CD4-positive, alpha-beta T cell treated with Interleukin-1 beta for 1 hour (primary cell): ENCODE results near the gene DDX1.
"Not testable (repeated sequence)": the region's sequence is repeated elsewhere in the genome, so short reads cannot be mapped to it uniquely, and the experiment has no call there.

Experiments
- DNase-seq, 2 donors: peaks; one replicate each; pipeline ENCODE4 v3.0.0-alpha.2; 2020 to 2022

Gene DDX1

DNA sequence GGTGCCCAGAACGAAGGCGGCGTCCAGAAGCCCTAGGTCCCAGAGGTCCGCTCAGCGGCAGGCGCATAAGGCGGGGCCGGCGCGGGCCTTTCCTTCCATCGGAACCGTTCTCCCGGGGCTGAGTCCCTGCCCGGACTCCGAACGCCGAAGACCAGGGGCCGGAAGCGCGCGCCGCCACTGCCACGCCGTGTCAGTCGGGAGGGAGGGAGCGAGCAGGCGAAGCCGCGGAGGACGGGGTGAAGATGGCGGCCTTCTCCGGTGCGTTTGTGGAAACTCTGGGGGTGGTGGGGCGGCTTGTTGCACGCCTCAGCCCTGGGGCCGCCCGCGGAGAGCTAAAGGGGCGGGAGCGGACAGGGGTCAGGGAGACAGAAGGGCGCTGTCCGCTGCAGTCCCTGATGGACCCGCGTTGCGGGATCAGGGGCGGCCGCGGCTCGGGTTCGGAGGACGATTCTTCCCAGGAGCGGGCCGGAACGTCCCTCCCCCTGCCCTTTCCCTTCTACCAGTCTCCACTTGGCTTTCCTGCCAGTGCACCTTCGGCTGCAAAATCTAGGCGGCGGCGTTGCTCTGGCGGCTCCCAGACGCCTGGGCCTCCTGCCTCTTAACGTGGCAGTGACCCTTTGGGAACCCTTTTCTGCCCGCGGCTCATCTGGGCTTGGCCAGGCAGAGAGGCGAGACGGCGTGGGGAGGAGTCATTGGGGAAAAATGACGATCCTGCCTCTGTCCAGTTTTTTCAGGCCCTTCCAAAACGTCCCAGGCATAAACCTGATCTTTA is at the start of gene DDX1:
DDX1 (plus strand) TSS at position 177 of the 772 bp plus-strand sequence; CDS start at position 243, 66 bp downstream.
- peak; percentile 82 to 89 for DNase-seq

DNA sequence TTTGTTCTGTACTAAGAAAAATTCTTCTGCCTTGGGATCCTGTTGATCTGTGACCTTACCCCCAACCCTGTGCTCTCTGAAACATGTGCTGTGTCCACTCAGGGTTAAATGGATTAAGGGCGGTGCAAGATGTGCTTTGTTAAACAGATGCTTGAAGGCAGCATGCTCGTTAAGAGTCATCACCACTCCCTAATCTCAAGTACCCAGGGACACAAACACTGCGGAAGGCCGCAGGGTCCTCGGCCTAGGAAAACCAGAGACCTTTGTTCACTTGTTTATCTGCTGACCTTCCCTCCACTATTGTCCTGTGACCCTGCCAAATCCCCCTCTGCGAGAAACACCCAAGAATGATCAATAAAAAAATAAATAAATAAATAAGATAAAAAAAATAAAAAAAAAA is 49.4 kb upstream of the DDX1 start:
- not testable (repeated sequence) for DNase-seq

DNA sequence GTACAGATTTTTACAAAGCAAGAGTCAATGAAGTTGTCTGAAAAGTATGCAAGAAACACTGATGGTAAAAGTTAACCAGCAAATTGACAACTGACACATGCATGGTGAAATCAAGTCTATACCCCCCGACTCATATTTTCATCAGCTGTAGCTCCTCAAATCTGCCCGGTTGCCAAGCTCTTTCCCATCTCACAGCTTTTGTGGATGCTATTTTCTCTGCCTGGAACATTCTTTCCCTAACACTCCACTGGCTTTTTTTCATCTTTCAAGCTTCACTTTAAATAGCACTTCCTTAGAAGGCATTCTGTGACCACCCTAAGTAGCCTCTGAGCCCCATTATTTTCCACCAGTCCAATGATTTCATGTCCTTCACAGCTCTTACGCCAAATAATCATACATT is 48.6 kb upstream of the DDX1 start:
- DNase-seq: no peak

DNA sequence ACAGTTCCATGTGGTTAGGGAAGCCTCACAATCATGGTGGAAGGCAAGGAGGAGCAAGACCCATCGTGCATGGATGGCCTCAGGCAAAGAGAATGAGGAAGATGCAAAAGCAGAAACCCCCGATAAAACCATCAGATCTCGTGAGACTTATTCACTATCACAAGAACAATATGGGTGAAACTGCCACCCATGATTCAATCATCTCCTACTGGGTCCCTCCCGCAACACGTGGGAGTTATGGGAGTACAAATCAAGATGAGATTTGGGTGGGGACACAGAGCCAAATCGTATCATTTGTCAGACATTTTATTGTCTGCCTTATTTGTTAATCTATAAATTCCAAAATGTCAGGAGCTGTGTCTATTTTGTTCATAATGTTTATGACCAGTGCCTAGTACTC is 48.1 kb upstream of the DDX1 start:
- no peak for DNase-seq

DNA sequence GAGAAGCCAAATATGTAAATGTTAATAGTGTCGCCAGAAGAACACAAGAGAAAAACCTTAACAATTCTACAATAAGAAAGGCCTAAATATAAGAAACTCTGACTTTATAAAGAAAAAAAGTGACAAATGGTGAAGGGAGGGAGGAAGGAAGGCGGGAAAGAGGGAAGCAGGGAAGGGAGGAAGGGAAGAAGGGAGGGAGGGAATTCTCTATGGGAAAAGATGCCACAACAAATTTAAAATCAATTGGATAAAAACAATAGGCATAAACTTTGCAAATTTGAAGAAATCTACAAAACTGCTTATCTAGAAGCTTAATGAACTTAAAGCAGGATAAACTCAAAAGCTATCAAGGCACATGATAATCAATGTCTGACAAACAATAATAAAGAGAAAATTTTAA is 47.4 kb upstream of the DDX1 start:
- DNase-seq: no peak

DNA sequence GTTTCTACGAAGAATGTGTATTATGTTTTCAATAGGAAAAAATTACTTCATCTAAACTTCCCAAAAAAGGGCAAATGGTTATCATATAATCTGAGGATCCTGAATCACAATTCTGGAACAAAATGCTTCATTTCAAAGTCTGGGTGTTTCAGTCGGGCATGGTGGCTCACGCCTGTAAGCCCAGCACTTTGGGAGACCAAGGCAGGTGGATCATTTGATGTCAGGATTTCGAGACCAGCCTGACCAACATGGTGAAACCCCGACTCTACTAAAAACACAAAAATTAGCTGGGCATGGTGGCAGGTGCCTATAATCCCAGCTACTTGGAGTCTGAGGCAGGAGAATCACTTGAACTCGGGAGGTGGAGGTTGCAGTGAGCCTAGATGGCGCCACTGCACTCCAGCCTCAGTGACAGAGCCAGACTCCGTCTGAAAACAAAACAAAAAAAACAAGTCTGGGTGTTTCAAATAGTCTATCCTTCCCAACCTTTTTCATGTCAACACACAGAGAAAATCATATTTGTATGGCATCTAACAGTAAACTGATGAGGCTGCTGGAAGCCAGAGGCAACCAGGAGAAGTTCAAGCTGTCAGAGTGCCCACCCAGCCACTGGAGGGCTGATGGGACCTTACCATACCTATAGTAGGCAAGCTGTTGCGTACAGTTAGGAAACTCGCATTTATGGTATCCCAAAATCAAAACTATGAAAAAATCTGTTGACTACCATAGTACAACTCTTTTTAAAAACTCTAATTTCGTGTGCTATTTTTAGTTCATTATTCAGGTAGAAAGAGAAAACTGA is 45.2 kb upstream of the DDX1 start:
- no peak for DNase-seq

DNA sequence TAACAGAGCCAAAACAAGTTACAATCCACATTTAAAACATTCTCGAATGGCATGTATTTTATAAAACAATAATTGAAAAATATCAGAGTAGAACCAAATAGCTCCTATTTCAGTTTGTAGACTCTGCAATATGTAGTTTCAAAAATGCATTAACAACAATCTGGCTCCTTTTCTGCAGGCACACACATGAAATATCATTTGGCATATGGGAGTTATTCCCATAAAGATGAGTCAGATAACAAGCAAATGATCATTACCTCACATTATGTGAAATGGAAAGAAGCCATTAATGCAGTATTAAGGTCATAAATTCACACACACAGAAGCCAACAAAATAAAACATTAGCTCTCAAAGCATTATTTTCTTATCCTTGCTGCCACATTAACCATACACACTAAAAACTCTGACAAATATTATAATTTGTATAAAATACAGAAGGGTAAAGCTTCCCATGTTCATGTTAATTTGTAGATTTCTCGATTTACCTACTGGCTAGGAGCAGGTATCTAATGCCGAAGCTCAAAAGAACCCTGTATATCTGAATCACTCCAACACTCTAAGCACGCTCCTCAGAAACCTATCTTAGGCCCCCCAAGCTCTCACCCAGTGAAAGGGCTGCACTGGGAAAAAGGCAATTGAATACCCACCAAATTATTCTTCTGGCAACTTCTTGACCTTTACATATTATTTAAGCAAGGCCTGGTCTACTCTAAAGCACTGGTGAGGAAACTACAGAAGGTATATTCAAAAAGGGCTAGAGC is 44.4 kb upstream of the DDX1 start:
- DNase-seq: no peak

DNA sequence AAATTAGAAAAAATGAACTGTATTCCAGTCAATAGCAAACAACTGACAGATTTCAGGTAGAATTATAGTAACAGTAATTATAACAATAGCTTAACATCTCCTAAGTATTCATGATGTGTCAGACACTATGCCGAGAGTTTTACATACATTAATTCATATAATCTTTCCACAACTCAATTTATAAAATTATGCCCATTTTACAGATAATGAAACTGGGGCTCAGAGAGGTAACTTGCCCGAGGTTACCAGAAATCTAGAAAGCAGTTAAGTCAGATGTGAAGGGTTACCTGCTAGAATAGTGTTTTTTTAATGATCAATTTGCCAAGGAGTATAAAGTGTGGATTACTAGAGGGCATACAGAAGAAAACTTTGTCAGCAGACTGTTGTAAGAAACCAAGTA is 42.7 kb upstream of the DDX1 start:
- DNase-seq: no peak

DNA sequence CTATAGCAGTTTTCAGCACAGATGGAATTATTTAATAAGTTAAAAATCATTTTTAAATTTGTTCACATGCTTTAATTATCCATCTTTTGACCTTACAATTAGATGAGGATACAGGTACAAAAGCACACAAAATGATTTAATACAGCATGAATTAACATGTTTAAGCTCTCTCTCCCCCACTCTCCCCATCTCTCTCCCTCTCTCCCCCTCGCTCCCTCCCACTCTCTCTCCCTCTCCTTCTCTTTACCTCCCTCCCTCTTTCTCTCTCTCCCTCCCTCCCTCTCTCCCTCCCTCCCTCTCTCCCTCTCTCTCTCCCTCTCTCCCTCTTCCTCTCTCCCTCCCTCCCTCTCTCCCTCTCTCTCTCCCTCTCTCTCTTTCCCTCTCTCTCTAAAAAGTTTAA is 38.1 kb upstream of the DDX1 start:
- no peak for DNase-seq

DNA sequence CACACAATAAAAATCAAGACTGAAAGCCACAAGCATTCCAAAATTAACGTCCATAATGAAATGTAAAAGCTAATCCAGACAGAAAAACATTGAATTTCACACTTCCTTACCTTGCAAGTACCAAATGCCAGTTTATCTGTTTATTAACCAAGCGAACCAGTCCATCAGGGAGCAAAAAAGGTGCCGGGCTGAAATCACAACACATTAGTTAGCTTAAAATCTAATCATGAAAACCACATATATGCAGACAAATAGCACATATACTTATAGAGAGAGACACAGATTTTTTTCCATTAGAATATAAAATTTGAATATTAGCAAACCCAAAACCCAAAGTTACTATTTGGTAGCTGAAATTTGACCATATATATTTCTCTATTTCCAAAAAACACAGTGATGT is 37.7 kb upstream of the DDX1 start:
- no peak for DNase-seq

DNA sequence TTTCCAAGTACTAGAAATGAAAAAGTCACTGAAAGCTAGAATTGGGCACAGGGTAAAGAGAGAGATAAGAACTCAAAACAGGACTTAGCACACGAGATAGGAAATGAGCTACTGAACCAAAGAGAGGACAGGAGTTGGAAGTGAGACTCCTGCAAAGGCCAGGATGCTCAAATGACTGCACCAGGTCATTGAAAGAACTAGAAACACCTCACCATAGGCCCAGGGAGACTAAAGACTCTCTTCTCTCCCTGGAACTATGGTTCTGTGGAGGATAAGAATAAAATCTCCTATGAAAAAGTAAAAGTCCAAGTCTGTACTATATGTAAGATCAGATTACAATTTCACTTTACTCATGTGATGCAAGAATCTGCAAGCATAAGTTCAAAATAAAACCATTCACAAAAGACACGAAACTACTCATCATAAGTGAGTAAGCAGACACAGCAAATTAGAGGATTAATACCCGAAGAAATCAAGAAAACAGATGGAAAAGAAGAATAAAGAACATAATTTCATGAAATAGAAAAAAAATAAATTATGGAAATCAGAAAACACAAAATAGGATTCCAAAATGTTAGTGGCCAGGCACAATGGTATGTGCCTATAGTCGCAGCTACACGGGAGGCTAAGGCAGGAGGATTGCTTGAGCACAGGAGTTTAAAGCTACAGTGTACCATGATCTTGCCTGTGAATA is 37.0 kb upstream of the DDX1 start:
- no peak for DNase-seq

DNA sequence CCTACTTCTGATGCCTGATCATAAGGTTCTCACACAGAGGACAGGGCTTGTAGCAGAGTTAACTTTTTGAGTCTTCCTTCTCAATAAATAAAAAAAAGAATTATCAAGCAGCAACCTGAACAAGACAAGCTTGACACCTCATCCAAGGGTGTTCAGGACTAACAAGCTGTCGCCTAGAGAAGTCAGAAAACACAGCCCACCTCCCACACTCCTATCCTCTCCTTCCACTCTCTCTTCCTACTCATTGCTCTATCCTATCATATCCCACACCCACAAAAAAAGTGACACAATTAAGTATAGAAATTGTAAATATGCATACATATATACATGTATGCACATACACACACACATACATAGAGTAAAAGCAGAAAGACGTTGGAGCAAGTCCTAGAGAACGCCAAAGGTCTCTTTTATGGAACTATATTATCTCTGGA is 35.9 kb upstream of the DDX1 start:
- DNase-seq: no peak

DNA sequence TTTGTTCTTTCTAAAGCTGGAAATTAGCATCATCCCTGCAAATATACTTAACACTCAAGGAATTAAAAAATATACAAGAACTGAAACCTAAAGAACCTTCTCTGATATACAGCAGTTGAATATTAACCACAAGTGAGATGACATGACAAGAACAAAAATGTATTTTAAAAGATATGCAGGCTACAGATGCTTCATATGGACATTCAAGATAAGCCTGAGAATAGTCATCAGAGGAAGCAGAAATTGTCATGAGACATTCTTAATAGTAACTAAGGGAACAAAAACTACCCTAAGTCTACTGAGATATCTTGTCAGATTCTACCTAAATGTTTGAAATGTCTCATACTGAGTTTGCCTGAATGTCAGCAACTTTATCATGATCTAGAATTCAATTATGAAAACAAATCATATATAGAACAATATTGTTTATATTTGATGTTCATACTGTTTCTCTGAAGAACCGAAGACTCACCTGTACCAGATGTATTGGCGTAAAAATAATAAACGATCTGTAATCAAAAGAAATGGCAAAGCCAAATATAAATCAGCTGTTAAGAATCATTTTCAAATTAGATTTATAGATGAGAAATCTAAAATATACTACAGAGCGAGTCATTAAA is 35.2 kb upstream of the DDX1 start:
- DNase-seq: no peak

DNA sequence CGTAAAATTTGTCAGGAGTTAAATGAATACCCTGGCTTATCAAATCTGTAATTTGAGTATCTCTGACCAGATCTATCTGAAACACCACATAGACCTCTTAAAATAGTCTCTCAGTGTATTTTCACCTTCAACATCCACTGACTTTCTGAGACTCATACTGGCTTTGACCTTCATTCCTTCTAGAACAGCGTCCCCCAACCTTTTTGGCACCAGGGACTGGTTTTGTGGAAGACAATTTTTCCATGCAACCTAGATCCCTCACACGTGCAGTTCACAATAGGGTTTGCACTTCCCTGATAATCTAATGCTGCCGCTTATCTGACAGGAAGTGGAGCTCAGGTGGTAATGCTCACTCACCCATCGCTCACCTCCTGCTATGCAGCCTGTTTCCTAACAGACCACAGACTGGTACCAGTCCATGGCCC is 33.8 kb upstream of the DDX1 start:
- DNase-seq: no peak

DNA sequence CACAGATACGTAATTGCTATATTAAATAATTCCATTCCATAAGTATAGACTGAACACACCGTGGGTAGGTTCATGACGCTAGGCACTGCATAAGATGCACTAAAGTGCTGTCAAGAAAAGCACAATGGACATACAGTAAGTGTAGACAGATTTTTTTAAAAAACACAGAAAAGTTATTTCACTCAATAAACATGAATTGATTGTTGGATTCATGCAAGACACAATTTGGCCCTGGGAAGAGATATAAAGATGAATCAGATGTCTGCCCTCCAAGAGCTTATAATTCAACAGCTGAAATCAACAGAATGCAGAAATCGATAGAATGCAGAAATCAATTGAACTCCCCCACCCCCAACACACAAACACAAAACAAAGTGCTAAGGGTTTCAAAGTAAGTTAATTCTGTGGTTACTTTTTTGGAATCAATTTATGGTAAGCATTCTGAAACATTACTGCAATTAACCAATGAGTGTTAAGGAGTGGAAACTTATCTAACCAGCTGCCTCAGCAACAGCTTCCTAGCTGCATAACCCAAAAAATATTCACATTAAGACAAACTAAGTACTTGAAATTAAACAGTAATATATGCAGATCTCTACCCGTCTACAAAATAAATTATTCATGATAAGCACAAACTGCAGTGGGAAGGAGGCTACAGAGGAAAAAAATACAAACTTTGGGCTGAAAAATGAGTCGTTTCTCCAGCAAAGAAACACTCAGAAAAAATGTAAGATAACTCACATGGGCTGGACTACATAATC is 32.1 kb upstream of the DDX1 start:
- no peak for DNase-seq

DNA sequence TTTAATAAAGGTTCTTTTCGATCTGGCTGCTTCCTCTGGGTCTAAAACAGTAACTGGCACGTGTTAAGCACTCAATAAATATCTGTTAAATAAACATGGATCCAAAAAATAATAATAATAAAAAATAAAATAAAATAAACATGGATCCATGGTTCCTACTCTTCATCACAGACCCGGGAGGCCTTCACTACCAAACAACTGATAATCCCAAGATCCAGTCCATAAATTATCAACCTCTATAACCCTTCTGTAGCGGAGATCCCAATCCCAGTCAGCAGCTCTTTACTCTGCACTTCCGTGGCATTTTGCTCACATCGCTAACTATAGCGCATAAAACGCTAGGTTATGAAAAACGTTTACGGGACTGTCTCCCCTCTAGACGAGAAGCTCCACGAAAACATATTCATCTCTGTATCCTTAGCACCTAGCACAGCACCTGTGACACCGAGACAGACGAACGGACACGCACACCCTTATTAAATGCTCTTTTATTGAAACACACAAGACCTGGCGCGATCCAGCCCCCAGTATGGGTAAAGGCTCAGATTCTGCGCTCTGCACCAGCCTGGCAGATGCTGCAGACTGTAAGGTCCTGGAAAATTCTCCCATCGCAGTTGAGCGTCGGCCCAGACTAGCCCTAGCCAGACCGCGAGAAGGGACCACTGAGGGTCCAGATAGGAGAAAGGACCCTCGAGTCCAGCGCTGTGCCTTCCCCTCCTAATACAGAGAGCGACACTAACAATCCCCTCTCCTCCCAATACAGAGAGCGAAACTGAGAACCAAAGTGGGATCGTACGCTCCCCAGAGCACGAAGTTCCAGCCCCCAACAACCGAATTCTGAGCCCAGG is 31.3 kb upstream of the DDX1 start:
- DNase-seq: peak in 1 of 2 donors; percentile 2

DNA sequence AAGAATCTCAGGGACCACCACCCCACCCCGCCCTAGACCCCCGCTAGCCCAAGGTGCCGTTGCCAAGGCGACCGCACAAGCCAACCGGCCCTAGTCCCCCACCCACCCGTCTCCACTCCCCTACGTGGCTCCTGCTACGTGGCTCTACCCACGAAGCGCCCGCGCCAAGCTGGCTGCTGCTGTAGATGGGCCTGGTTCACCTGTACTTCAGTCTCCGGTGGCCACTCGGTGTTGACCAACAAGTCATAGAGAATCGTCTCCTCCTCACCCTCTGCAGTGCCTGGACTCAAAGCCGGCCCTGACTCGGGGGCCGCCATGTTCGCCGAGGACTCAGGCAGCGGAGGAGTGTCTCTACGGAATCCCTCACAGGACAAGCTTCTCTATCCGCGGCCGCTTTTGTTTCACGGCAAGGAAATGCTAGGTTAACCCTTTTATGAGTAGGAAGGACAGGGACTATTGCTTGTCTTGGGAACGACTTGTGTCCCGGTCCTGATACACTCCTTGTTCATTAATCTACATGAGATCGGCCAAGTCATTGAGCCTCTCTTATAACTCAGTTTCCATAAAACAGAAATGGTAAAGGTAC is 30.6 kb upstream of the DDX1 start, which contains the start of gene NBAS:
NBAS (minus strand) TSS at position 347 of the 586 bp plus-strand sequence; CDS start at position 317, 30 bp downstream.
- DNase-seq: peak; percentile 78 to 85

DNA sequence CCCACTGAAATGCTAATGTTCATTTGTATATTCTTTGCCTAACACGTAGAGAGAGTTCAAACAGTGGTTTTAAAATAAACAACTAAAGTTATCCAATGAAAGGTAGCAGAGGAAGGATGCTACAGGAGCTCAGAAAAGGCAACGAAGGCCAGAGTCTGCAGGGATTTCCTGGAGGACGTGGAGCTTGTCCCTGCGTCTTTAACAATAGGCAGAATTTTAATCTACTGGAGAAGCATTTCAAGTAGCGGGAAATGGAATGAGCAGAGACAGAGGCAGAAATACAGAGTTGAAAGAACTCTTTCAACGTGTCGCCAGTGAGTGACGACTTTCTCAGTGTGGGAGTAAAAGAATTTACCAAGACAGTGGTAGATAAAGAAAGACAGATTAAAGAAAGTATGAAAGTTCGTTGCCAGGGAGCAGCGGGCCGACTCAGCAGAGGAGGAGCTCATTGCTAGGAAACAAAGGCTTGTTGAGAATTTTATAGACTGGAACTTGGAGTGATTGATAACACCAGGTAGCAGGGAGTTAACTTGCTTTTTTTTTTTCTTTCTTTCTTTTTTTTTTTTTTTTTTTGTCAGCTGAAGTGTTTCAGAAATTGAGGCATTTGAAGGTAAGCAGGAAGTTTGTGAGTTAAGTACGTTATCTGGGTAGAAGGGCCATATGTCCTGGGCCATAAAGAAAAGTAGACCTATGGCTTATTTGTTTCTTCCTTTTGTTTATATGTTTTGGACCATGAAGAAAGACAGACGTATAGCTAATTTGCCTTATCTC is 29.9 kb upstream of the DDX1 start:
- DNase-seq: peak; percentile 6 to 31

DNA sequence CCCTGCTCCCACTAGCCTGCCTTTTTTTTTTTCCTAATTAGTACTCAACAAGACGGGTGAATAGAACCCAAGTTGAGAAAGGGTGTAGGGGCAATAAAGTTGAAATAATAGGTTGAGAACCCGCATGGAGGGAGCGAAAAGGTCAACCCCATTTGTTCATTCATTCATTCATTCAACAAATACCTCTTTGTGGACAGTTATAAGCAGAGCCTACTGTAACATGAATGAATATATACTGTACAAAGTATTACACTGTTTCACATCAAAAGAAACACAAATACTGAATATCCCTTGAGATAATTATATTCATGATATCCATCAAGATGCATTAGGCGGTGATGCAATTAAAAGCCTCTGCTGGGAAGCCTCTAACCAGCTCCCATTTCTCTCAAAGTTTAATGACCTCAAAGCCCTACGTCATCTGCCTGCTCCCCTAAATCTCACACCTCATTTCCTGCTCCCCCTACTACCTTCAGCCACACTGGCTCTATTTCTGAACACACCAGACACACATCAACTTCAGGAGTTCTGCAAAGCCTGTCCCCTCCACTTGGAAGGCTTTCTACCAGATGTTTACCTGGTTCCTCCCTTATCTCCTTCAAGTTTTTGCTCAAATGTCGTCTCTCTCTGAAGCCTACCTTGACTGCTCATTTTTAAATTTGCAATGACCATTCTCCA is 29.2 kb upstream of the DDX1 start:
- no peak for DNase-seq
